WI38 (cell line): Measurements from ENCODE around the gene ELAVL2.

Experiments
- H3K4me3 ChIP-seq: 2 replicates; pipeline ENCODE4 v1.5.1; 2011; ENCODE audit warnings: low read depth, mild to moderate bottlenecking, control low read depth, low read length
- TF ChIP-seq, protein P1 (sequence below): IDR thresholded peaks from 2 replicates; pipeline ENCODE4 v1.5.1; 2012; ENCODE audit warnings: low read depth, mild to moderate bottlenecking, control low read depth, low read length

ELAVL2 gene

DNA sequence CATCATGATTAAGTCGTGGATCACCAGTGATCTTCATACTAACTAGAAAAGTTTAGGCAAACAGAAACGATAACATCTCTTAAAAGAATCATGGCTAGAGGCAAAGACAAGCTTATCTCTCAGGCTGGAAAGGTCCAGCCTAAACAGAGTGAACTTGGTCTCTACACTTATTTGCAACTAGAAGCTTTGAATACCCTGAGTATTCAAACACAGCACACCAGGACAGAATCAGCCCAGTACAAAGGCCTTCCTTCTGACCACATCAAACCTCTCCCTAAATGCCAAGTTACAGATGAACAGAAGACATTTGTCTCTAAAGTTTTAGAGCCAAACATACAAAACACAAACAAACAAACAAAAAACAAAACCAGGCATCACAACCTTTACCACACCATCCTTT, 57.2 kb downstream of the ELAVL2 start:
- TF ChIP-seq, protein P1, sequence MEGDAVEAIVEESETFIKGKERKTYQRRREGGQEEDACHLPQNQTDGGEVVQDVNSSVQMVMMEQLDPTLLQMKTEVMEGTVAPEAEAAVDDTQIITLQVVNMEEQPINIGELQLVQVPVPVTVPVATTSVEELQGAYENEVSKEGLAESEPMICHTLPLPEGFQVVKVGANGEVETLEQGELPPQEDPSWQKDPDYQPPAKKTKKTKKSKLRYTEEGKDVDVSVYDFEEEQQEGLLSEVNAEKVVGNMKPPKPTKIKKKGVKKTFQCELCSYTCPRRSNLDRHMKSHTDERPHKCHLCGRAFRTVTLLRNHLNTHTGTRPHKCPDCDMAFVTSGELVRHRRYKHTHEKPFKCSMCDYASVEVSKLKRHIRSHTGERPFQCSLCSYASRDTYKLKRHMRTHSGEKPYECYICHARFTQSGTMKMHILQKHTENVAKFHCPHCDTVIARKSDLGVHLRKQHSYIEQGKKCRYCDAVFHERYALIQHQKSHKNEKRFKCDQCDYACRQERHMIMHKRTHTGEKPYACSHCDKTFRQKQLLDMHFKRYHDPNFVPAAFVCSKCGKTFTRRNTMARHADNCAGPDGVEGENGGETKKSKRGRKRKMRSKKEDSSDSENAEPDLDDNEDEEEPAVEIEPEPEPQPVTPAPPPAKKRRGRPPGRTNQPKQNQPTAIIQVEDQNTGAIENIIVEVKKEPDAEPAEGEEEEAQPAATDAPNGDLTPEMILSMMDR, result no peak
- H3K4me3 ChIP-seq, result no peak overlapping the region

DNA sequence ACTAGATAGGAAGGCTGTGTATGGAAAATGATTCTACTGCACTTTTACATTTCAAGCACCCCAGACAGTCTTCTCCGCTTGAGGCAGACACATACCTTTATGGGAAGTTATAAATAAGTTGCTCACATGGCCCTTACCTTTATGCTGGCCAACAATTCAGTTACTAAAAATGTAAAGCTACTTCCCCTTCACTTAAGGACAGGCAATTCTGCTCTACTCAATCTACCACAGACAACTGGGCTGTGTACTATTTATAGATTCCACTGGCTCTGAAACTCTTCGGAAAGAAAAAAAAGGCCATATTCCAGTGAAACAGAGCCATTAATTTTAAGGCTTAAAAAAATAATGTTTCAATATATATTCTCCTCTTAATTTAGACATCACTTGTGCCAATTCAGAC, 59.4 kb downstream of the ELAVL2 start:
- TF ChIP-seq, protein P1, result no peak
- no peak overlapping the region for H3K4me3 ChIP-seq

DNA sequence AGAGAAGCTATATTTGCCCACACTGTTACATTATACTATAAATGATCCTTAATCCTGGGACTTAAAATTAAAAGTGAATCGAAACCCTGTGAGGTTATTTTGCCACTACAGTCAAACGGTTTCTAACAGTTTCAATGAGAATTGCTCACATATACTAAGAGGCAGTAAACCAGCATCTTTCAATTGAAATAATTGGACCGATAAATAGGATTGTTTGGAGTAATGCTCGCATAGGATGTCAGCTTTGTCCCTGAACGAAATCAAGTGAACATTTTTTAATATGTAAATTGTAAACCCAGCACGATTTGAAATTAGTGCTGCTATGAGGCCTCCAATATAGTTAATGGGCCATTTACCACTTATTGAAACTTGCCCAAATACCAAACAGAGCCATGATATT, 60.5 kb downstream of the ELAVL2 start:
- TF ChIP-seq, protein P1, result no peak
- H3K4me3 ChIP-seq, result no peak overlapping the region

DNA sequence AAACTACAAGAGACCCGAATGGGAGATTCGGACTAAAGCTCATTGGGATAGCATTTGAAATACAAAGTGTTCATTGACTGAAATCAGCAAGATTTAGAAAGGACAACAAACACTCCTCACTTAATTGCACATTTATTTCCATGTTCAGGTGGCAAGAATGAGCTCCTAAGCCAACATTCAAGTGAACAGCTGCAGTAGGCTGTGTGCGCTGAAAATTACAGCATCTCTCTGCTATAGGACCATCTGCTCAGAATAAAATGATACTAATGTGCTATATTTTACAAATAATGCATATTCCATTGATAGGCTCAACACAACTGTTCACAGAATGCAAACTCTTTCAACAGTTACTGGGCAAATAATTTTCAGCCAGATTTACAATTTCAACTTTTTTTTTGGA, 61.8 kb downstream of the ELAVL2 start:
- TF ChIP-seq, protein P1, result no peak

DNA sequence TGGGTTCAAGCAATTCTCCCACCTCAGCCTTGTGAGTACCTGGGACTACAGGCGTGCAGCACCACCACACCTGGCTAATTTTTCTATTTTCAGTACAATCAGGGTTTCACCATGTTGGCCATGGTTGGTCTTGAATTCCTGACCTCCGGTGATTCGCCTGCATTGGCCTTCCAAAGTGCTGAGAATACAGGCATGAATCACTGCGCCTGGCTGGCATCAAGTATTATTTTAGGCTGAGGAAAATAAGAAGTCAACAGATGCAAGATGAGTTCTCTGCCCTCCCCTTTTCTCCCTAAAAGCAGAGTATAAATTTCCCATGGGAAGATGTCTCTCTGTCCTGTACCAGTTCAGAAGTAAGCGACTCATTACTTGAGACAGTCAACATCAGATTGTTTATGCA, 71.5 kb downstream of the ELAVL2 start:
- TF ChIP-seq, protein P1, result no peak
- no peak overlapping the region for H3K4me3 ChIP-seq

More for the DNA sequence above, 61.8 kb downstream of the ELAVL2 start:
- H3K4me3 ChIP-seq, result no peak overlapping the region

DNA sequence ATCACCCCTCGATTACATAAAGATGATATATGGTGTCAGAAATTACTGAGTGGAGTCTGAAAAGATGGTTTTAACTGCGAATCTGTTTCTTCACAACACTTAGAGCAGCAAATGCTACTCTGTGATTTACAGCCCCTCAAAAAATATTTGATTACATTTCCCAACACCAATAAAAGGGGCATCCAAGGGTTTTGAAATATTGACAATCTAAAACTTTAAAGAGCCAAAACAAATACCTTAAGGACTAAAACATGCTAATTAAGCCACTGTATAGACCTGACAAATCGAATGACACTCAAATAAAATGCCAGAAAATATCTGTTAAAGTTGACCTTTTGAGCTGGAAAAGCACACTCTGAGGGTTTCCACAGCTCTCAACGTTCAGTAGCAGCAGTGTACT, 73.2 kb downstream of the ELAVL2 start:
- TF ChIP-seq, protein P1, result no peak
- no peak overlapping the region for H3K4me3 ChIP-seq

DNA sequence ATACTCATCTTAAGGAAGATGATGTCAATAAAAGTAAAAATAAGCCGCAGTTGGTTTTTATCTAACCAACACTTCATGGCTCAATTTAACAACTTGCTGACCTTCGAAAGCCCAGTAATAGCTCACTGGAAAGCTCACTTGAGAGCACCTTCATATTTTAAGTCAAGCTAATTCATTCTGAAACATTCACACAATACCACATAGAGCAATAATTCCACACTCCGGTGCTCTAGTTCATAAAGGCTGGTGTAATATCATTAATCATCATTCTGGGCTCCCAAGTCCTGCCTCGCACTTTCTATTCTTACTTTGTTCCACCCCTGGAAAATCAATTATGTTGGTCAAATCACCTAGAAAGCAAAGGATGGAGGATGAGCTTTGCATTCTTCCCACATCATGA, 74.4 kb downstream of the ELAVL2 start:
- TF ChIP-seq, protein P1, result no peak
- H3K4me3 ChIP-seq, result no peak overlapping the region
